HEK293 (cell line): ENCODE data around the gene PSMC5.

Experiments used
- CTCF ChIA-PET: fragments of 350-600 bp; formaldehyde crosslinking; extraction: SDS; loops from one replicate; lab custom pipeline; 2021; ENCODE audit warnings: antibody characterized with exemption; lab: Yijun Ruan, JAX
- POLR2A ChIA-PET: fragments of 300-600 bp; formaldehyde crosslinking; extraction: SDS; loops from one replicate; lab custom pipeline; 2020; ENCODE audit warnings: antibody characterized with exemption, inconsistent platforms; lab: Yijun Ruan, JAX
- H3K27ac ChIP-seq: fragments of 200-500 bp; sonication (Bioruptor generic); 2 replicates; pipeline ENCODE4 v1.5.1; 2014; ENCODE audit warnings: low read depth, low read length, control low read depth, inconsistent platforms; ENCODE audit errors: extremely low read depth
- H3K36me3 ChIP-seq, 2 experiments: fragments of 200-500 bp in 1 of 2; sonication (Bioruptor generic) in 1 of 2; 1 replicate in 1 of 2; 2 replicates in 1 of 2; pipeline ENCODE4 v1.5.1; 2014 to 2017; ENCODE audit warnings: inconsistent platforms in 2 of 2, low read length in 2 of 2; ENCODE audit not compliant: control insufficient read depth in 2 of 2, insufficient read depth in 1 of 2
- H3K4me1 ChIP-seq: fragments of 200-500 bp; sonication (Bioruptor generic); 2 replicates; pipeline ENCODE4 v1.5.1; 2014; ENCODE audit warnings: mild to moderate bottlenecking, low read length, inconsistent platforms; ENCODE audit not compliant: control insufficient read depth, insufficient read depth
- H3K4me3 ChIP-seq: 2 replicates; pipeline ENCODE4 v1.5.1; 2011; ENCODE audit warnings: low read depth, mild to moderate bottlenecking, control low read depth, low read length, moderate library complexity
- H3K9me3 ChIP-seq: fragments of 200-500 bp; sonication (Bioruptor generic); 2 replicates; pipeline ENCODE4 v1.5.1; 2014; ENCODE audit warnings: low read depth, low read length, inconsistent platforms; ENCODE audit not compliant: control insufficient read depth, insufficient read depth
- BCL11B ChIP-seq: fragments of 450-650 bp; formaldehyde crosslinking; IDR thresholded peaks from 2 replicates; pipeline ENCODE4 v1.5.1; 2016; ENCODE audit warnings: low read depth, missing biosample characterization, missing genetic modification characterization
- EGR2 ChIP-seq: fragments of 450-650 bp; formaldehyde crosslinking; IDR thresholded peaks from 2 replicates; pipeline ENCODE4 v1.5.1; 2016; ENCODE audit warnings: low read depth, missing biosample characterization, missing genetic modification characterization
- GLIS1 ChIP-seq: fragments of 450-650 bp; formaldehyde crosslinking; IDR thresholded peaks from 2 replicates; pipeline ENCODE4 v1.5.1; 2016; ENCODE audit warnings: missing biosample characterization, missing genetic modification characterization
- KLF16 ChIP-seq: fragments of 450-650 bp; formaldehyde crosslinking; IDR thresholded peaks from 2 replicates; pipeline ENCODE4 v1.5.1; 2017; ENCODE audit warnings: missing biosample characterization, missing genetic modification characterization
- OSR2 ChIP-seq: fragments of 450-650 bp; formaldehyde crosslinking; IDR thresholded peaks from 2 replicates; pipeline ENCODE4 v1.5.1; 2016; ENCODE audit warnings: missing biosample characterization, missing genetic modification characterization
- PRDM6 ChIP-seq: fragments of 450-650 bp; formaldehyde crosslinking; IDR thresholded peaks from 2 replicates; pipeline ENCODE4 v1.5.1; 2017; ENCODE audit warnings: missing biosample characterization, missing genetic modification characterization
- YY2 ChIP-seq: fragments of 450-650 bp; formaldehyde crosslinking; IDR thresholded peaks from 2 replicates; pipeline ENCODE4 v1.5.1; 2016; ENCODE audit warnings: missing biosample characterization, missing genetic modification characterization
- ZBTB20 ChIP-seq: fragments of 450-650 bp; formaldehyde crosslinking; IDR thresholded peaks from 2 replicates; pipeline ENCODE4 v1.5.1; 2016; ENCODE audit warnings: missing biosample characterization, missing genetic modification characterization
- ZFP69B ChIP-seq: fragments of 450-650 bp; formaldehyde crosslinking; IDR thresholded peaks from 2 replicates; pipeline ENCODE4 v1.5.1; 2016; ENCODE audit warnings: missing biosample characterization, missing genetic modification characterization
- ZNF10 ChIP-seq: fragments of 450-650 bp; formaldehyde crosslinking; IDR thresholded peaks from 2 replicates; pipeline ENCODE4 v1.5.1; 2017; ENCODE audit warnings: missing biosample characterization, missing genetic modification characterization
- ZNF132 ChIP-seq: fragments of 450-650 bp; formaldehyde crosslinking; IDR thresholded peaks from 2 replicates; pipeline ENCODE4 v1.5.1; 2017; ENCODE audit warnings: missing biosample characterization, missing genetic modification characterization, borderline replicate concordance
- ZNF175 ChIP-seq: fragments of 450-650 bp; formaldehyde crosslinking; IDR thresholded peaks from 2 replicates; pipeline ENCODE4 v1.5.1; 2016; ENCODE audit warnings: missing biosample characterization, missing genetic modification characterization
- ZNF239 ChIP-seq: fragments of 450-650 bp; formaldehyde crosslinking; IDR thresholded peaks from 2 replicates; pipeline ENCODE4 v1.5.1; 2016; ENCODE audit warnings: missing biosample characterization, missing genetic modification characterization
- ZNF274 ChIP-seq, 2 experiments: fragments of 200-500 bp in 1 of 2; fragments of 450-650 bp in 1 of 2; sonication (Bioruptor generic) in 1 of 2; formaldehyde crosslinking in 1 of 2; IDR thresholded peaks; 2 replicates each; pipeline versions ENCODE4 v1.5.1 to v1.6.1; 2014 to 2016; ENCODE audit warnings: borderline replicate concordance in 1 of 2, inconsistent platforms in 1 of 2, low read length in 1 of 2, missing biosample characterization in 1 of 2, missing genetic modification characterization in 1 of 2
- ZNF37A ChIP-seq: fragments of 450-650 bp; IDR thresholded peaks from 2 replicates; pipeline ENCODE4 v1.5.1; 2018; ENCODE audit warnings: missing biosample characterization, missing genetic modification characterization
- ZNF510 ChIP-seq: fragments of 450-650 bp; formaldehyde crosslinking; IDR thresholded peaks from 2 replicates; pipeline ENCODE4 v1.5.1; 2018; ENCODE audit warnings: mild to moderate bottlenecking, missing genetic modification characterization, missing biosample characterization; ENCODE audit not compliant: insufficient replicate concordance
- ZNF513 ChIP-seq: fragments of 450-650 bp; IDR thresholded peaks from 2 replicates; pipeline ENCODE4 v1.5.1; 2018; ENCODE audit warnings: missing biosample characterization, missing genetic modification characterization
- ZNF558 ChIP-seq: fragments of 450-650 bp; formaldehyde crosslinking; IDR thresholded peaks from 2 replicates; pipeline ENCODE4 v1.5.1; 2016; ENCODE audit warnings: missing biosample characterization, missing genetic modification characterization
- ZNF596 ChIP-seq: fragments of 450-650 bp; IDR thresholded peaks from 2 replicates; pipeline ENCODE4 v1.5.0; 2018; ENCODE audit warnings: missing biosample characterization, mild to moderate bottlenecking, missing genetic modification characterization, moderate library complexity
- ZNF624 ChIP-seq: fragments of 450-650 bp; formaldehyde crosslinking; IDR thresholded peaks from 2 replicates; pipeline ENCODE4 v1.5.1; 2017; ENCODE audit warnings: missing biosample characterization, missing genetic modification characterization
- ZNF626 ChIP-seq: fragments of 450-650 bp; sonication (Bioruptor Pico); formaldehyde crosslinking; IDR thresholded peaks from 2 replicates; pipeline ENCODE4 v1.5.1; 2018; ENCODE audit warnings: missing biosample characterization, missing genetic modification characterization, inconsistent platforms
- ZNF658 ChIP-seq: fragments of 450-650 bp; formaldehyde crosslinking; IDR thresholded peaks from 2 replicates; pipeline ENCODE4; 2016; ENCODE audit warnings: missing biosample characterization, missing genetic modification characterization
- ZNF660 ChIP-seq: fragments of 450-650 bp; IDR thresholded peaks from 2 replicates; pipeline ENCODE4 v1.5.1; 2018; ENCODE audit warnings: missing biosample characterization, mild to moderate bottlenecking, missing genetic modification characterization
- ZNF704 ChIP-seq: fragments of 450-650 bp; formaldehyde crosslinking; IDR thresholded peaks from 2 replicates; pipeline ENCODE4 v1.5.1; 2016; ENCODE audit warnings: missing biosample characterization, missing genetic modification characterization
- ZNF768 ChIP-seq: fragments of 450-650 bp; formaldehyde crosslinking; IDR thresholded peaks from 2 replicates; pipeline ENCODE4 v1.5.1; 2018; ENCODE audit warnings: missing biosample characterization, mild to moderate bottlenecking, missing genetic modification characterization
- ZNF791 ChIP-seq: fragments of 450-650 bp; formaldehyde crosslinking; IDR thresholded peaks from 2 replicates; pipeline ENCODE4 v1.5.1; 2016; ENCODE audit warnings: missing biosample characterization, missing genetic modification characterization

PSMC5 gene

GRCh38 chr17:63831505-63831904, 4.3 kb downstream of the PSMC5 start (continued):
- TF ChIP-seq ZNF596 (tag by site-specific recombination) (no peak), ZNF239 (tag by site-specific recombination) (no peak), PRDM6 (tag by site-specific recombination) (no peak), ZNF558 (tag by site-specific recombination) (no peak), ZNF624 (no peak), GLIS1 (tag by site-specific recombination) (no peak), ZNF626 (tag by site-specific recombination) (no peak), BCL11B (tag by site-specific recombination) (no peak)

GRCh38 chr17:63832014-63832413, 4.8 kb downstream of the PSMC5 start:
- CTCF ChIA-PET: interaction anchor here (0.6 to 1.5 kb wide), 3 partner anchors 10 to 638 kb away, joined by 3 to 5 read pairs (median 4); no protein-coding TSS in a partner anchor
- POLR2A ChIA-PET: interaction anchor here (0.9 to 7.2 kb wide), 5 partner anchors 7 to 58 kb away, joined by 3 to 65 read pairs (median 4); partner anchors contain the start of genes CCDC47, DDX42 and SMARCD2
- H3K36me3 ChIP-seq: peaks cover 49 to 86% of the 10 kb centered on the region in 2 experiments
- no peak for TF ChIP-seq ZNF513 (tag by site-specific recombination)
- no peak for TF ChIP-seq ZNF274 (IDR thresholded peaks at IDR 0.05; ENCODE audit: low read length)
- no peak for TF ChIP-seq ZNF274 (tag by site-specific recombination; IDR thresholded peaks at IDR 0.05; ENCODE audit: borderline replicate concordance)
- TF ChIP-seq ZNF660 (tag by site-specific recombination): no peak
- TF ChIP-seq KLF16 (tag by site-specific recombination): no peak
- no peak for TF ChIP-seq ZNF791 (tag by site-specific recombination)
- no peak for TF ChIP-seq ZFP69B
- TF ChIP-seq ZNF510 (tag by site-specific recombination): no peak
- no peak for TF ChIP-seq ZNF132 (tag by site-specific recombination)
- TF ChIP-seq ZNF596 (tag by site-specific recombination): no peak
- TF ChIP-seq ZNF37A (tag by site-specific recombination): no peak
- TF ChIP-seq OSR2: no peak
- no peak for TF ChIP-seq EGR2 (tag by site-specific recombination)
- no peak for TF ChIP-seq YY2 (tag by site-specific recombination)
- TF ChIP-seq ZNF658: no peak
- no peak for TF ChIP-seq ZNF768
- no peak overlapping the region for H3K4me3 ChIP-seq
- H3K9me3 ChIP-seq: no peaks in the 10 kb centered on the region
- H3K27ac ChIP-seq: no peak overlapping the region
- H3K4me1 ChIP-seq: no peaks in the 10 kb centered on the region

- CTCF ChIA-PET: interaction anchor here (0.5 to 1.5 kb wide), 3 partner anchors 9 to 390 kb away, joined by 4 to 6 read pairs (median 5); no protein-coding TSS in a partner anchor
- H3K9me3 ChIP-seq: no peaks in the 10 kb centered on the region
Observed at GRCh38 chr17:63832455-63832854, 5.2 kb downstream of the PSMC5 start.

More at GRCh38 chr17:63832455-63832854, 5.2 kb downstream of the PSMC5 start:
- POLR2A ChIA-PET: interaction anchor here (1.0 to 7.2 kb wide), 4 partner anchors 7 to 59 kb away, joined by 3 to 65 read pairs (median 4); partner anchors contain the start of genes CCDC47, DDX42 and SMARCD2
- Histone ChIP-seq H3K36me3 (peaks cover 49 to 90% of the 10 kb centered on the region in 2 experiments), H3K4me1 (no peaks in the 10 kb centered on the region), H3K4me3 (no peak overlapping the region), H3K27ac (no peak overlapping the region)
- TF ChIP-seq ZNF10 (tag by site-specific recombination): no peak
- no peak for TF ChIP-seq ZNF175 (tag by site-specific recombination)
- TF ChIP-seq ZBTB20 (tag by site-specific recombination): no peak
- TF ChIP-seq ZNF704: no peak
